Lower lobe of right lung (tissue), 2 donors: ENCODE results near the gene ZNRF3. TPM values are rescaled to one million over a fixed set of nuclear protein-coding genes. Genes with fewer than 3 reads are reported as not detected.
"Not testable (repeated sequence)": the region's sequence is repeated elsewhere in the genome, so short reads cannot be mapped to it uniquely, and the experiment has no call there.

ENCODE experiments used
- ATAC-seq, 2 donors: fragments of 200-7000 bp; cut with Tn5 transposase; one replicate each; pipeline ENCODE4 v1.9.1; 2020 to 2022; ENCODE audit warnings: mild to moderate bottlenecking in 2 of 2, moderate library complexity in 2 of 2
- DNase-seq: peaks from one replicate; pipeline ENCODE4 v3.0.0-alpha.2; 2020
- H3K27ac ChIP-seq: fragments of 200-600 bp; one replicate; pipeline ENCODE4 v1.8.0; 2022
- H3K27me3 ChIP-seq: fragments of 200-600 bp; one replicate; pipeline ENCODE4 v1.8.0; 2022; ENCODE audit warnings: low read depth
- H3K36me3 ChIP-seq: fragments of 200-600 bp; one replicate; pipeline ENCODE4 v1.8.0; 2022; ENCODE audit warnings: mild to moderate bottlenecking
- H3K4me1 ChIP-seq: fragments of 200-600 bp; one replicate; pipeline ENCODE4 v1.8.0; 2022
- H3K4me3 ChIP-seq: fragments of 200-600 bp; one replicate; pipeline ENCODE4 v1.8.0; 2022; ENCODE audit warnings: mild to moderate bottlenecking
- H3K9me3 ChIP-seq: fragments of 200-600 bp; one replicate; pipeline ENCODE4 v1.8.0; 2022
- intact Hi-C: fragments of 100-400 bp; cut with DNase I; formaldehyde crosslinking; loops from one replicate; pipeline ENCODE4 v1.11.0; 2022
- total RNA-seq: library from RNA; stranded (reverse); fragmentation: NEBNext Ultra II Directional; extraction: Animal tissue kit (Norgen Biotek cat#: 25700); gene quantifications from one replicate; pipeline ENCODE4 v1.2.1, GENCODE V29; 2021
- TF ChIP-seq, protein P1 (sequence below): fragments of 200-600 bp; IDR thresholded peaks from one replicate; pipeline ENCODE4 v1.8.0; 2022; ENCODE audit warnings: antibody characterized with exemption, mild to moderate bottlenecking
- donor health status: DM: no; HTN: yes; CAD: no; lungs with severe emphysema.

Gene ZNRF3
- total RNA-seq, 1 donor from 2014 or later = 11.3 TPM

DNA sequence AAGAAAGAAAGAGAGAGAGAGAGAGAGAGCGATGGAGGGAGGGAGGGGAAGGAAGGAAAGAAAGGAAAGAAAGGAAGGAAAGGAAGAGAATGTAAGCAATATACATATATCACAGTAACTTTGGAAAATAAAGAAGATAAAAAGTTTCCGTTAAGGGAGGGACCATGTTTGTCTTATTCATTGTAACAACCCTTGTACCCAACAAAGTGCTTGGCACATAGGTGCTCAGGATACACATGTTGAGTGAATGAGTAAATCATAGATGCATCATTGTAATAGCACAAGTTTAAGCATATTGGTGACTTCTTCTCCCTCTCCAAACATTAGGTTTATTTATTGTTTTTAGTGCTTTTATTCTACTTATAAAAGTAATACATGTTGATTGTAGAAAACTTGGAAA, 39.7 kb upstream of the ZNRF3 start:
- TF ChIP-seq, protein P1, sequence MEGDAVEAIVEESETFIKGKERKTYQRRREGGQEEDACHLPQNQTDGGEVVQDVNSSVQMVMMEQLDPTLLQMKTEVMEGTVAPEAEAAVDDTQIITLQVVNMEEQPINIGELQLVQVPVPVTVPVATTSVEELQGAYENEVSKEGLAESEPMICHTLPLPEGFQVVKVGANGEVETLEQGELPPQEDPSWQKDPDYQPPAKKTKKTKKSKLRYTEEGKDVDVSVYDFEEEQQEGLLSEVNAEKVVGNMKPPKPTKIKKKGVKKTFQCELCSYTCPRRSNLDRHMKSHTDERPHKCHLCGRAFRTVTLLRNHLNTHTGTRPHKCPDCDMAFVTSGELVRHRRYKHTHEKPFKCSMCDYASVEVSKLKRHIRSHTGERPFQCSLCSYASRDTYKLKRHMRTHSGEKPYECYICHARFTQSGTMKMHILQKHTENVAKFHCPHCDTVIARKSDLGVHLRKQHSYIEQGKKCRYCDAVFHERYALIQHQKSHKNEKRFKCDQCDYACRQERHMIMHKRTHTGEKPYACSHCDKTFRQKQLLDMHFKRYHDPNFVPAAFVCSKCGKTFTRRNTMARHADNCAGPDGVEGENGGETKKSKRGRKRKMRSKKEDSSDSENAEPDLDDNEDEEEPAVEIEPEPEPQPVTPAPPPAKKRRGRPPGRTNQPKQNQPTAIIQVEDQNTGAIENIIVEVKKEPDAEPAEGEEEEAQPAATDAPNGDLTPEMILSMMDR = no peak
- Histone ChIP-seq H3K27ac (no peak overlapping the region), H3K27me3 (no peaks in the 10 kb centered on the region), H3K4me3 (no peak overlapping the region), H3K4me1 (no peaks in the 10 kb centered on the region), H3K36me3 (no peaks in the 10 kb centered on the region), H3K9me3 (peaks cover 13% of the 10 kb centered on the region)
- intact Hi-C loops = no loop called here
- no peak for ATAC-seq
- no peak for DNase-seq

DNA sequence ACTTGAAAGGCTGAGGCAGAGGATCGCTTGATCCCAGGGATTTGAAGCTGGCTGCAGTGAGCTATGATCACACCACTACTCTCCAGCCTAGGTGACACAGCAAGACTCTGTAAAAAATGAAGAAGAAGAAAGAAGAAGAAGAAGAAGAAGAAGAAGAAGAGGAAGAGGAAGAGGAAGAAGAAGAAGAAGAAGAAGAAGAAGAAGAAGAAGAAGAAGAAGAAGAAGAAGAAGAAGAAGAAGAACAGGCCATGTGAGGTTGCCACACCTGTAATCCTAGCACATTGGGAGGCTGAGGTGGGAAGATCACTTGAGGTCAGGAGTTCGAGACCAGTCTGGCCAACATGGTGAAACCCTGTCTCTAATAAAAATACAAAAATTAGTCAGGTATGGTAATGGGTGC, 39.1 kb upstream of the ZNRF3 start:
- H3K27ac ChIP-seq, H3K36me3 ChIP-seq, DNase-seq, H3K4me1 ChIP-seq, H3K27me3 ChIP-seq, intact Hi-C loops, H3K4me3 ChIP-seq, ATAC-seq: not testable (repeated sequence)
- peaks cover 13% of the 10 kb centered on the region for H3K9me3 ChIP-seq

DNA sequence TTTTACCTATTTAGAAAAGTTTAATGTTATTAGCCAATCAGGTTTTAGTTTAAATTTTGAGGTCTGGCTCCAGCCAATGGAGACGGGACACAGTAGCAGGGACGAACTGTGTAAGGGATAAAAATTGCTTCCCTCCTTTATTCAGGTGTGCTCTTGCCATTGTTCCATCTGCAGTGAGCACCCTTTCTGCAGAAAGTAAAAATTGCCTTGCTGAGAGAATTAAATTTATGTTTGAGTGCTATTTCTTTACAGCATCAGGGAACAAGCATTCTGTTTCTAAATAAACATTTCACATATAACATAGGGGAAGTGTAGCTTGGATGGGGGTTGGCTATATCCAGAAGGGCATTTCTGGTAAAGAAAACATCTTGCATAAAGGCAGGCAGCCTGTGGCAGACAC, 36.4 kb upstream of the ZNRF3 start:
- intact Hi-C loops = no loop called here
- no peak for DNase-seq
- Histone ChIP-seq H3K4me1 (no peaks in the 10 kb centered on the region), H3K27me3 (no peaks in the 10 kb centered on the region), H3K9me3 (peaks cover 13% of the 10 kb centered on the region), H3K4me3 (no peak overlapping the region), H3K27ac (no peak overlapping the region), H3K36me3 (no peaks in the 10 kb centered on the region)
- no peak for ATAC-seq
- TF ChIP-seq, protein P1 = no peak

DNA sequence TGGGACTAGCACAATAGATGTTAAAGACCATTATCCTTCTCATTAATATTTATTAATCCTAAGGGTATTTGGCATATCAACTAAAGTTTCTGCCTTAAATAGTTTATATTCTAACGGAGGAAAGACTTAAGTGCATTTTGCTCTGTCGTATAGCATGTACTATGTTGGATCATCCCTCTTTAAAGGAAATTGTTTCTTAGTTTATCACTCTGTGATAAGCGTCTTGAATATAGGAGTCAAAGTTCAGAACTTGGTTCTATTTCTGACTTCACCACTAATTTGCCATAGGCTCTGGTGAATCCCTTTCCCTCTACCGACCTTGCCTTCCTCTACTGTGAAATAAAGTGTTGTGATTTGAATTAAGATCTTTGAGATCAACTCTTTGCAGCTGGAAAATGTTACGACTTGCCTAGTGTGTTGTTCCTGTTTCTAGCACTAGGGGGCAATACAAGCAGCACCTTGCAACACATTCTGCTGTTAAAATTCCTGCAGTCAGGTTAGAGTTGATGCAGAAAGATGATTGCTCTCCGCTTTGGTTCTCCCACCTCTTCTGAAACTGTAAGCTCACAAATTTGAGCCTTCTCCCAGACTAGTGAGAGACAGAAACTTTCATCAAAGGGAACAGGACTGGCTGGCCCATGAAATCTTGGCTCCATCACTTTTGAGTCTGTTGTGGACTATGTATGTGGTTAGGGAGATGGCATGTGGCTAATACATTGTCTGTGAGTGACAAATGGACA, 27.8 kb upstream of the ZNRF3 start:
- peak; percentile 80 to 82 for ATAC-seq
- H3K4me1 ChIP-seq = no peaks in the 10 kb centered on the region
- DNase-seq = no peak
- TF ChIP-seq, protein P1 = peak; percentile 91
- intact Hi-C loops = loop anchor here (10.0 kb wide), 1 partner anchor 189 kb away; no protein-coding TSS in a partner anchor
- no peak overlapping the region for H3K4me3 ChIP-seq
- no peak overlapping the region for H3K27ac ChIP-seq
- H3K27me3 ChIP-seq = no peaks in the 10 kb centered on the region
- no peaks in the 10 kb centered on the region for H3K9me3 ChIP-seq
- H3K36me3 ChIP-seq = no peaks in the 10 kb centered on the region

DNA sequence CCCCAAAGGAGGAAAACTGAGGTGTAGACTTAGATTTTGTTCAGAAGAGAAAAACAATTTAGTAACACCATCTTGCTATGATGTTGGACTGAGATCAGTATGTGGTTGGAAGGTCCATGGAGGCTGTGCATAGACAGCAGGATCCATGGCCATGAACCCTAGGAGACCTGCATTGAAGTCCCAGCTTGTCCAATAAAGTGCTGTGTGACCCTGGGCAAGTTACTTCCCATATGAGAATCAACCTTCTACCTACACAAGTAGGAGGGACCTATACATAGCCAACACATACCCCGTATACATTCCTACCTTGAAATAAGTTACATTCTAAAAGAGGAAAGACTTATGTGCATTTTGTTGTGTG, 27.3 kb upstream of the ZNRF3 start:
- no peaks in the 10 kb centered on the region for H3K4me1 ChIP-seq
- ATAC-seq (peak; percentile 15 to 52), DNase-seq (no peak)
- intact Hi-C loops = loop anchor here (10.0 kb wide), 1 partner anchor 189 kb away; no protein-coding TSS in a partner anchor
- TF ChIP-seq, protein P1 = no peak
- H3K36me3 ChIP-seq = no peaks in the 10 kb centered on the region
- H3K9me3 ChIP-seq = no peaks in the 10 kb centered on the region
- no peaks in the 10 kb centered on the region for H3K27me3 ChIP-seq
- H3K27ac ChIP-seq = no peak overlapping the region
- no peak overlapping the region for H3K4me3 ChIP-seq

DNA sequence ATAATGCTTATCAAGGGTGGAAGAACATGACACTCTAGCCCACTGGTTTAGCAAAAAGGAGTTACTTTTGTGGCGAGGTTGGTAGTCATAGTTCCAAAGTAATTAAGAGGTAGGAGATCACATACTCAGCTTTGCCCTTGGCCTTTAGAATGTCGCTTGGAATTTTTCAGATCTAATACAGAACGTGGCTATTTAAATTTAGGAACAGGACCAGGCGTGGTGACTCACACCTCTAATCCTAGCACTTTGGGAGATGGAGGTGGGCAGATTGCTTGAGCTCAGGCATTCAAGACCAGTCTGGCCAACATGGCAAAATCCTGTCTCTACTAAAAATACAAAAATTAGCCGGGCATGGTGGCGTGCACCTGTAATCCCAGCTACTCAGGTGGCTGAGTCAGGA, 26.1 kb upstream of the ZNRF3 start:
- Histone ChIP-seq H3K27me3 (no peaks in the 10 kb centered on the region), H3K36me3 (no peaks in the 10 kb centered on the region), H3K9me3 (no peaks in the 10 kb centered on the region), H3K27ac (no peak overlapping the region), H3K4me1 (no peaks in the 10 kb centered on the region), H3K4me3 (no peak overlapping the region)
- DNase-seq (no peak), ATAC-seq (no peak)
- TF ChIP-seq, protein P1 = no peak
- intact Hi-C loops = loop anchor here (10.0 kb wide), 1 partner anchor 188 kb away; no protein-coding TSS in a partner anchor
